Measurements from ENCODE around the gene PFDN2. TPM values are rescaled to one million over a fixed set of nuclear protein-coding genes. Genes with fewer than 3 reads are reported as not detected.

PFDN2 gene, protein sequence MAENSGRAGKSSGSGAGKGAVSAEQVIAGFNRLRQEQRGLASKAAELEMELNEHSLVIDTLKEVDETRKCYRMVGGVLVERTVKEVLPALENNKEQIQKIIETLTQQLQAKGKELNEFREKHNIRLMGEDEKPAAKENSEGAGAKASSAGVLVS
- total RNA-seq, result 53.7 to 58.7 TPM (median 57.9 TPM) in 3 replicates
- long read RNA-seq, transcript PFDN2-202 (2 exons, 408 nt), result minor isoform, 5 of 69 reads
- long read RNA-seq, transcript PFDN2-201 (4 exons, 677 nt), result major isoform, 51 of 69 reads
- long read RNA-seq, partial matches to known transcripts, result 12 of 69 reads
- long read RNA-seq, other reads (novel, unspliced or antisense), result 1 of 69 reads

GRCh38 chr1:161117759-161118581, at the start of gene PFDN2, which contains the start of gene NIT1:
Gene PFDN2 (minus strand): TSS chr1:161118037. CDS start chr1:161118026, 11 bp downstream.
Gene NIT1 (plus strand): TSS chr1:161118105. CDS start chr1:161118177, 72 bp downstream.
- Mint-ChIP-seq H3K27ac (ENCODE audit: unreplicated experiment) (peak within 1 kb of the TSS; percentile 97), H3K36me3 (ENCODE audit: low read depth) (peaks cover 19% of the 10 kb centered on the region), H3K27me3 (ENCODE audit: low read depth) (no peaks in the 10 kb centered on the region), H3K9me3 (ENCODE audit: low read depth) (no peaks in the 10 kb centered on the region), H3K4me3 (ENCODE audit: unreplicated experiment) (peak within 1 kb of the TSS; percentile 90), H3K4me1 (ENCODE audit: low read depth) (peaks cover 62% of the 10 kb centered on the region)
- DNase-seq (ENCODE audit: low spot score), result peak; percentile 93
- TF ChIP-seq CTCF (IDR thresholded peaks at IDR 0.05), result peak; percentile 12

GRCh38 chr1:161166669-161167548, 49.1 kb upstream of the PFDN2 start:
- peak; percentile 78 for DNase-seq (ENCODE audit: low spot score)
- TF ChIP-seq CTCF (IDR thresholded peaks at IDR 0.05), result no peak
- peaks cover 32% of the 10 kb centered on the region for H3K4me1 Mint-ChIP-seq (ENCODE audit: low read depth)
- H3K4me3 Mint-ChIP-seq (ENCODE audit: unreplicated experiment), result peak overlapping the region; percentile 89
- H3K27ac Mint-ChIP-seq (ENCODE audit: unreplicated experiment), result peak overlapping the region; percentile 99
- H3K27me3 Mint-ChIP-seq (ENCODE audit: low read depth), result no peaks in the 10 kb centered on the region
- H3K9me3 Mint-ChIP-seq (ENCODE audit: low read depth), result no peaks in the 10 kb centered on the region
- H3K36me3 Mint-ChIP-seq (ENCODE audit: low read depth), result peaks cover 15% of the 10 kb centered on the region

DNA sequence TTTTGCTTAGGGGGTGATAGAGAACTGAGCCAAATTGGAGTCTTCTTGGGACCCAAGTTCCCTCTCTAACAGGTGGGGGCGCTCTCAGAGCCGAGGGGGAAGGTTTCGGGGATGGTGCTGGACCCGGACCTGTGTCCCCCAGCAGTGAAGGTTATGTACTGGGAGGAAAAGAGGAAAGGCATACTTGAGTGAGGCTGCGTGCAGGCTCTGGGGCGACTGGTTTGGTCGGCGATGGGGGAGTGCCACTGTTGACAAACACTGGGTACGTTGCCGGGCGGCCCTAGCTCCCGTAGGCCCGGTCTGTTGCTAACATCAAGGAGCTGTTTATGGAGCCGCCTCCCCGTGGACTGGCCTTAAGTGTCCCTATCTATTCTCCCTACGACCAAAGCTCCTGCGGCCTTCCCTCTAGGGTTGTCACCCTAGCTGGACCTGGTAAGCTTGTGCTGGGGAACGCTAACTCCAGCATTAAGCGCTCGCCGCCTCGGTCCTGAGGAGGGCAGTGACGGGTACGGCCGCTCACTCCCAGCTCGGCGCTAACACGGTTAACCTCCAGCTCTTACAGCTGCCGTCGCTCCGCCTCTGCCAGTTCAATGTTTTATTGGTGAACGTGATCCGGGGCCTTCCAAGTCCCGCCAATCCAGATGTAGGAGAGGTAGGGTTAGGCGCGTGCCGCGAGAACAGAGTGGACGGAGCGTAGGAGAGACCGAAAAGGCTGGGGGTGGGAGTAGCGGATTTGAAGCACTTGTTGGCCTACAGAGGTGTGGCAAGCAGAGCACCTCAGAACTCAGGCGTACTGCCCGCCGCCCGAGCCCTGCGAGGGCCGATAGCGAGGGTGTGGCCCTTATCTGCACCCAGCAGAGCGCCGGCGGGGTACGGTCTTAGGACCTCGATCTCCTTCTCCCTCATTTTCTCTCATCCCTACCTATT, 48.2 kb upstream of the PFDN2 start, which contains the start of gene PPOX:
TSS of gene PPOX (plus strand) at position 685 of the 927 bp plus-strand sequence. CDS start 422 bp downstream, outside the sequence.
- peaks cover 41% of the 10 kb centered on the region for H3K4me1 Mint-ChIP-seq (ENCODE audit: low read depth)
- peaks cover 13% of the 10 kb centered on the region for H3K36me3 Mint-ChIP-seq (ENCODE audit: low read depth)
- TF ChIP-seq CTCF (IDR thresholded peaks at IDR 0.05), result peak; percentile 82
- H3K4me3 Mint-ChIP-seq (ENCODE audit: unreplicated experiment), result peak within 1 kb of the TSS; percentile 89
- H3K27me3 Mint-ChIP-seq (ENCODE audit: low read depth), result no peaks in the 10 kb centered on the region
- H3K27ac Mint-ChIP-seq (ENCODE audit: unreplicated experiment), result peak within 1 kb of the TSS; percentile 99
- no peaks in the 10 kb centered on the region for H3K9me3 Mint-ChIP-seq (ENCODE audit: low read depth)
- DNase-seq (ENCODE audit: low spot score), result peak; percentile 98

DNA sequence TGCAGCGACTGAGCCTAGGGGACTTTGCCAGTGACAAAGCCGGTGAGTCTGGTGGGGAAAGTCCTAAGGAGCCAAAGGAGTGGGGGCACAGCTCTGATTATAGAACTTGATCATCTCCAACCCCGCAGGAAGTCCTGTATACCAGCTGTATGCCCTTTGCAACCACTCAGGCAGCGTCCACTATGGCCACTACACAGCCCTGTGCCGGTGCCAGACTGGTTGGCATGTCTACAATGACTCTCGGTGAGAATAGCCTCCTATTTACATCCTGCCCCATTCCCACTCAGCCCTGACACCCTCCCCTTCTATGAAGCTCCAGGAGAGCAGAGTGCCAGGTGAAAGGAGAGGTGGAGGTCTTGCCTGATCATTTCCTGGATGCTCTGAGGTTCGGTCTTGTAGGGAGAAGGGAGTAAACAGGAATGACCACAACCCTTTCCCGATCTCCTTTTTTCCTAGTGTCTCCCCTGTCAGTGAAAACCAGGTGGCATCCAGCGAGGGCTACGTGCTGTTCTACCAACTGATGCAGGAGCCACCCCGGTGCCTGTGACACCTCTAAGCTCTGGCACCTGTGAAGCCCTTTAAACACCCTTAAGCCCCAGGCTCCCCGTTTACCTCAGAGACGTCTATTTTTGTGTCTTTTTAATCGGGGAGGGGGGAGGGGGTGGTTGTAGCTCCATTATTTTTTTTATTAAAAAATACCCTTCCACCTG, 47.2 kb upstream of the PFDN2 start:
- peaks cover 47% of the 10 kb centered on the region for H3K4me1 Mint-ChIP-seq (ENCODE audit: low read depth)
- peak overlapping the region; percentile 99 for H3K27ac Mint-ChIP-seq (ENCODE audit: unreplicated experiment)
- no peaks in the 10 kb centered on the region for H3K9me3 Mint-ChIP-seq (ENCODE audit: low read depth)
- H3K27me3 Mint-ChIP-seq (ENCODE audit: low read depth), result no peaks in the 10 kb centered on the region
- H3K4me3 Mint-ChIP-seq (ENCODE audit: unreplicated experiment), result peak overlapping the region; percentile 89
- H3K36me3 Mint-ChIP-seq (ENCODE audit: low read depth), result peaks cover 11% of the 10 kb centered on the region
- TF ChIP-seq CTCF (IDR thresholded peaks at IDR 0.05), result no peak
- no peak for DNase-seq (ENCODE audit: low spot score)
